ENCODE measurements around the gene PHB1.

PHB1 gene

DNA sequence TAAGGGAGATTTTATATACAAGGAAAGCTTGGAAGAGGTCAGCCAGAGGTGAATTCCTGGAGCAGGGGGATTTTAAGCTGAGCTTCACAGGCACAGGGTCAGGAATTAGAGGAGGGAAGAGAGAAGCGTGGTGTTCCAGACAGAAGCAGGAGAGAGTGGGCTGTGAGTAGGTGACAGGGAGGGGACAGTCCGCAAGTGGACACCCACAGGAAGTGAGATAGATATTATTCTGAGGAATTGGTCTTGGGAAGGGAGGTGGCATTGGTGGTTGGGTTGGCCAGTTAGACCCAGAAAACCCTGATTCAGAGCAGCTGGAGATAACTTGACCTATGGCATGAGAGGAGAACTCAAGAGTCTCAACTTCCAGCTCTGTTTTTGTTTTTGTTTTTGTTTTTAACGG is 14.7 kb downstream of the PHB1 start:
- H3K4me3 ChIP-seq (ENCODE audit: low read depth, low read length, poor library complexity, severe bottlenecking), result no peak overlapping the region
- no peaks in the 10 kb centered on the region for H4K20me1 ChIP-seq (ENCODE audit: insufficient read depth, low read length)
- H3K27ac ChIP-seq (ENCODE audit: low read depth, low read length, poor library complexity, severe bottlenecking), result no peak overlapping the region
- H3K36me3 ChIP-seq (ENCODE audit: insufficient read depth, low read length), result peaks cover 22% of the 10 kb centered on the region
- H3F3A ChIP-seq (ENCODE audit: insufficient read depth, low read length), result no peaks in the 10 kb centered on the region
- no peak overlapping the region for H3K4me2 ChIP-seq (ENCODE audit: low read length)
- no peaks in the 10 kb centered on the region for H3K79me2 ChIP-seq (ENCODE audit: insufficient read depth, low read length)
- no peak overlapping the region for H2AFZ ChIP-seq (ENCODE audit: low read length)
- H3K4me1 ChIP-seq (ENCODE audit: insufficient read depth, low read length, severe bottlenecking), result no peaks in the 10 kb centered on the region
- no peaks in the 10 kb centered on the region for H3K9me2 ChIP-seq (ENCODE audit: low read depth, low read length)
- TF ChIP-seq CTCF (IDR thresholded peaks at IDR 0.05; ENCODE audit: low read length), result no peak
- TF ChIP-seq EZH2 (IDR thresholded peaks at IDR 0.05; ENCODE audit: borderline replicate concordance, low read length), result no peak
- no peaks in the 10 kb centered on the region for H3K9me3 ChIP-seq (ENCODE audit: low read length)
- no peak overlapping the region for H3K9ac ChIP-seq (ENCODE audit: low read length)
- H3K27me3 ChIP-seq (ENCODE audit: insufficient read depth, low read length), result no peaks in the 10 kb centered on the region

GRCh38 chr17:49397586-49397985 is 17.1 kb downstream of the PHB1 start:
- Histone ChIP-seq H2AFZ (ENCODE audit: low read length) (no peak overlapping the region), H3K9me3 (ENCODE audit: low read length) (no peaks in the 10 kb centered on the region), H3K27me3 (ENCODE audit: insufficient read depth, low read length) (no peaks in the 10 kb centered on the region), H3K4me2 (ENCODE audit: low read length) (no peak overlapping the region), H3K4me1 (ENCODE audit: insufficient read depth, low read length, severe bottlenecking) (peaks cover 11% of the 10 kb centered on the region), H3K79me2 (ENCODE audit: insufficient read depth, low read length) (no peaks in the 10 kb centered on the region), H3K27ac (ENCODE audit: low read depth, low read length, poor library complexity, severe bottlenecking) (no peak overlapping the region), H3K36me3 (ENCODE audit: insufficient read depth, low read length) (no peaks in the 10 kb centered on the region; the same call in 1 of the 2 replicates), H3F3A (ENCODE audit: insufficient read depth, low read length) (no peaks in the 10 kb centered on the region), H3K9ac (ENCODE audit: low read length) (no peak overlapping the region), H4K20me1 (ENCODE audit: insufficient read depth, low read length) (no peaks in the 10 kb centered on the region), H3K9me2 (ENCODE audit: low read depth, low read length) (no peaks in the 10 kb centered on the region), H3K4me3 (ENCODE audit: low read depth, low read length, poor library complexity, severe bottlenecking) (no peak overlapping the region)
- TF ChIP-seq EZH2 (IDR thresholded peaks at IDR 0.05; ENCODE audit: borderline replicate concordance, low read length), result no peak
- no peak for TF ChIP-seq CTCF (IDR thresholded peaks at IDR 0.05; ENCODE audit: low read length)

GRCh38 chr17:49393491-49394255 is 21.0 kb downstream of the PHB1 start:
- H3K79me2 ChIP-seq (ENCODE audit: insufficient read depth, low read length), result no peaks in the 10 kb centered on the region
- peak overlapping the region; percentile 55 for H3K27ac ChIP-seq (ENCODE audit: low read depth, low read length, poor library complexity, severe bottlenecking)
- H2AFZ ChIP-seq (ENCODE audit: low read length), result no peak overlapping the region
- no peak overlapping the region for H3K4me3 ChIP-seq (ENCODE audit: low read depth, low read length, poor library complexity, severe bottlenecking)
- H4K20me1 ChIP-seq (ENCODE audit: insufficient read depth, low read length), result no peaks in the 10 kb centered on the region
- no peak overlapping the region for H3K9ac ChIP-seq (ENCODE audit: low read length)
- TF ChIP-seq EZH2 (IDR thresholded peaks at IDR 0.05; ENCODE audit: borderline replicate concordance, low read length) (no peak), CTCF (IDR thresholded peaks at IDR 0.05; ENCODE audit: low read length) (no peak)
- H3K4me1 ChIP-seq (ENCODE audit: insufficient read depth, low read length, severe bottlenecking), result peaks cover 36% of the 10 kb centered on the region
- H3K27me3 ChIP-seq (ENCODE audit: insufficient read depth, low read length), result no peaks in the 10 kb centered on the region
- no peaks in the 10 kb centered on the region for H3K9me2 ChIP-seq (ENCODE audit: low read depth, low read length)
- no peak overlapping the region; the same call in 1 of the 2 replicates for H3K4me2 ChIP-seq (ENCODE audit: low read length)
- no peaks in the 10 kb centered on the region for H3K9me3 ChIP-seq (ENCODE audit: low read length)
- H3F3A ChIP-seq (ENCODE audit: insufficient read depth, low read length), result no peaks in the 10 kb centered on the region
- H3K36me3 ChIP-seq (ENCODE audit: insufficient read depth, low read length), result no peaks in the 10 kb centered on the region
